ENCODE data around the gene CCNF.

CCNF gene

GRCh38 chr16:2436110-2436509, 6.9 kb downstream of the CCNF start:
- H3F3A ChIP-seq (ENCODE audit: insufficient read depth, low read length): no peaks in the 10 kb centered on the region
- TF ChIP-seq, protein P1, sequence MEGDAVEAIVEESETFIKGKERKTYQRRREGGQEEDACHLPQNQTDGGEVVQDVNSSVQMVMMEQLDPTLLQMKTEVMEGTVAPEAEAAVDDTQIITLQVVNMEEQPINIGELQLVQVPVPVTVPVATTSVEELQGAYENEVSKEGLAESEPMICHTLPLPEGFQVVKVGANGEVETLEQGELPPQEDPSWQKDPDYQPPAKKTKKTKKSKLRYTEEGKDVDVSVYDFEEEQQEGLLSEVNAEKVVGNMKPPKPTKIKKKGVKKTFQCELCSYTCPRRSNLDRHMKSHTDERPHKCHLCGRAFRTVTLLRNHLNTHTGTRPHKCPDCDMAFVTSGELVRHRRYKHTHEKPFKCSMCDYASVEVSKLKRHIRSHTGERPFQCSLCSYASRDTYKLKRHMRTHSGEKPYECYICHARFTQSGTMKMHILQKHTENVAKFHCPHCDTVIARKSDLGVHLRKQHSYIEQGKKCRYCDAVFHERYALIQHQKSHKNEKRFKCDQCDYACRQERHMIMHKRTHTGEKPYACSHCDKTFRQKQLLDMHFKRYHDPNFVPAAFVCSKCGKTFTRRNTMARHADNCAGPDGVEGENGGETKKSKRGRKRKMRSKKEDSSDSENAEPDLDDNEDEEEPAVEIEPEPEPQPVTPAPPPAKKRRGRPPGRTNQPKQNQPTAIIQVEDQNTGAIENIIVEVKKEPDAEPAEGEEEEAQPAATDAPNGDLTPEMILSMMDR (IDR thresholded peaks at IDR 0.05; ENCODE audit: low read length): no peak
- TF ChIP-seq EZH2 (IDR thresholded peaks at IDR 0.05; ENCODE audit: borderline replicate concordance, low read length): no peak
- H3K27ac ChIP-seq (ENCODE audit: low read depth, low read length, poor library complexity, severe bottlenecking): no peak overlapping the region

DNA sequence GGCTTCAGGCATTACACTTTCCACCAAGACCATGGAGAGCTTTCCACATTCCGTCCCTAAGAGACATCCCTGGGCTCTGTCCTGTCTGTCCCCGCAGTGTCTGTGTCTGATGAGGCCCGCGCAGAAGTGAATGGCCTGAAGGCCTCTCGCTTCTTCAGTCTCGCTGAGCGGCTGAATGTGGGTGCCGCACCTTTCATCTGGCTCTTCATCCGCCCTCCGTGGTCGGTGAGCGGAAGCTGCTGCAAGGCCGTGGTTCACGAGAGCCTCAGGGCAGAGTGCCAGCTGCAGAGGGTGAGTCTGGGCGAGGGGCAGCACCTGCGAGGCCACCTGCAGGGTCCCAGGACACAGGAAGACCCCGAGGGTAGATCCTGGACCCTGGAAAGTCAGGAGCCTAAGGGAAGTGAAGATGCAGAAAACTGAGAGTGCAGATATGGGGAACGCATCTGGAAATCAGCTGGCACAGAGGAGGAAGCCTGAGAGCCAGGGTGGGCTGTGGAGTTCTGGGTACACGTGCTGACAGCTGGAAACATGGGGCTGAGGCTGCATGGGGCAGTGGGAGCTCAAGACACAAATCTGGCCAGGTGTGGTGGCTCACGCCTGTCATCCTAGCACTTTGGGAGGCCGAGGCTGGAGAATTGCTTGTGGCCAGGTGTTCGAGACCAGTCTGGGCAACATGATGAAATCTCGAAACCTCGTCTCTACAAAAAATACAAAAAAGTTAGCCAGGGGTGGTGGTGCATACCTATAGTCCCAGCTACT, 8.0 kb downstream of the CCNF start:
- no peaks in the 10 kb centered on the region for H3K4me1 ChIP-seq (ENCODE audit: insufficient read depth, low read length, severe bottlenecking)
- H3K4me3 ChIP-seq (ENCODE audit: low read depth, low read length, poor library complexity, severe bottlenecking): no peak overlapping the region
- H3K9me3 ChIP-seq (ENCODE audit: low read length): no peaks in the 10 kb centered on the region
- no peaks in the 10 kb centered on the region for H3K9me2 ChIP-seq (ENCODE audit: low read depth, low read length)
- H3K9ac ChIP-seq (ENCODE audit: low read length): no peak overlapping the region
- TF ChIP-seq, protein P1 (IDR thresholded peaks at IDR 0.05; ENCODE audit: low read length): no peak
- TF ChIP-seq EZH2 (IDR thresholded peaks at IDR 0.05; ENCODE audit: borderline replicate concordance, low read length): no peak
- no peak overlapping the region for H3K27ac ChIP-seq (ENCODE audit: low read depth, low read length, poor library complexity, severe bottlenecking)
- H3K4me2 ChIP-seq (ENCODE audit: low read length): no peak overlapping the region
- H3F3A ChIP-seq (ENCODE audit: insufficient read depth, low read length): no peaks in the 10 kb centered on the region
- no peaks in the 10 kb centered on the region for H3K27me3 ChIP-seq (ENCODE audit: insufficient read depth, low read length)
- H3K36me3 ChIP-seq (ENCODE audit: insufficient read depth, low read length): peaks cover 83% of the 10 kb centered on the region
- H4K20me1 ChIP-seq (ENCODE audit: insufficient read depth, low read length): no peaks in the 10 kb centered on the region
- H3K79me2 ChIP-seq (ENCODE audit: insufficient read depth, low read length): no peaks in the 10 kb centered on the region
- H2AFZ ChIP-seq (ENCODE audit: low read length): no peak overlapping the region

More at GRCh38 chr16:2436110-2436509, 6.9 kb downstream of the CCNF start:
- peaks cover 3% of the 10 kb centered on the region for H3K4me1 ChIP-seq (ENCODE audit: insufficient read depth, low read length, severe bottlenecking)
- H3K4me2 ChIP-seq (ENCODE audit: low read length): no peak overlapping the region
- no peak overlapping the region for H2AFZ ChIP-seq (ENCODE audit: low read length)
- no peaks in the 10 kb centered on the region for H4K20me1 ChIP-seq (ENCODE audit: insufficient read depth, low read length)
- H3K36me3 ChIP-seq (ENCODE audit: insufficient read depth, low read length): peaks cover 89% of the 10 kb centered on the region
- H3K79me2 ChIP-seq (ENCODE audit: insufficient read depth, low read length): peaks cover 1% of the 10 kb centered on the region
- no peaks in the 10 kb centered on the region for H3K9me3 ChIP-seq (ENCODE audit: low read length)
- no peaks in the 10 kb centered on the region for H3K9me2 ChIP-seq (ENCODE audit: low read depth, low read length)
- H3K4me3 ChIP-seq (ENCODE audit: low read depth, low read length, poor library complexity, severe bottlenecking): no peak overlapping the region
- no peak overlapping the region for H3K9ac ChIP-seq (ENCODE audit: low read length)
- H3K27me3 ChIP-seq (ENCODE audit: insufficient read depth, low read length): no peaks in the 10 kb centered on the region

GRCh38 chr16:2438121-2438520, 8.9 kb downstream of the CCNF start:
- Histone ChIP-seq H3K79me2 (ENCODE audit: insufficient read depth, low read length) (no peaks in the 10 kb centered on the region), H3K36me3 (ENCODE audit: insufficient read depth, low read length) (peaks cover 75% of the 10 kb centered on the region), H2AFZ (ENCODE audit: low read length) (no peak overlapping the region), H3K9ac (ENCODE audit: low read length) (no peak overlapping the region), H3K27me3 (ENCODE audit: insufficient read depth, low read length) (no peaks in the 10 kb centered on the region), H4K20me1 (ENCODE audit: insufficient read depth, low read length) (no peaks in the 10 kb centered on the region), H3F3A (ENCODE audit: insufficient read depth, low read length) (no peaks in the 10 kb centered on the region), H3K9me2 (ENCODE audit: low read depth, low read length) (no peaks in the 10 kb centered on the region), H3K4me1 (ENCODE audit: insufficient read depth, low read length, severe bottlenecking) (no peaks in the 10 kb centered on the region), H3K27ac (ENCODE audit: low read depth, low read length, poor library complexity, severe bottlenecking) (no peak overlapping the region), H3K4me3 (ENCODE audit: low read depth, low read length, poor library complexity, severe bottlenecking) (no peak overlapping the region), H3K4me2 (ENCODE audit: low read length) (no peak overlapping the region), H3K9me3 (ENCODE audit: low read length) (no peaks in the 10 kb centered on the region)
- no peak for TF ChIP-seq EZH2 (IDR thresholded peaks at IDR 0.05; ENCODE audit: borderline replicate concordance, low read length)
- TF ChIP-seq, protein P1 (IDR thresholded peaks at IDR 0.05; ENCODE audit: low read length): no peak
